NCI-H128 (cell line): ENCODE data around the gene CSF3R.
A peak's percentile ranks its signal among the peaks of the same experiment; 100 is the strongest.
"Not testable (repeated sequence)": the region's sequence is repeated elsewhere in the genome, so short reads cannot be mapped to it uniquely, and the experiment has no call there.

Experiments
- DNase-seq: peaks from one replicate; lab custom pipeline; 2025; ENCODE audit not compliant: unreplicated experiment; lab: John Stamatoyannopoulos, UW

Gene CSF3R

GRCh38 chr1:36484099-36484498, 1.4 kb upstream of the CSF3R start:
- DNase-seq = no peak

GRCh38 chr1:36481771-36482723, 666 bp downstream of the CSF3R start:
- no peak for DNase-seq

- no peak for DNase-seq
These were observed 1.6 kb downstream of the CSF3R start for GRCh38 chr1:36481091-36481490.

DNA sequence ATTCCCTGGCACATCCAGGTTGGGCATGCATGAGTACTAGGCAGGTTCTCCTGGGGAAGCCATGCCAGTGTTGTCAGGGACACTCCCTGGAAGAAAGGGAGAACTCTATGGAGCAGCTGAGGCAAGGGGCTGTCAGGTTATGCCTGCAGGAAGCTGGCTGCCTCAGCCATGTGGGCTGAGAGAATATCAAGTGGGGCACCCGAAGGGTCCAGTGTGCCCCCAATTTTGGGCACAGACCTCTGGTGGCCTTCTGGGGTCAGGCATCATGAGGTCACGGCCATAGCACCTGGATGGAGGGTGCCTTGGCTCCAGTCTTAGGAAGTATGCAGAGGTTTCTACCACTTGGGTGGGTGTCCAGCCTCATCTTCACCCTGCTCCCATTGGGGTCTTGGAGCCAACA, 2.6 kb downstream of the CSF3R start:
- no peak for DNase-seq

DNA sequence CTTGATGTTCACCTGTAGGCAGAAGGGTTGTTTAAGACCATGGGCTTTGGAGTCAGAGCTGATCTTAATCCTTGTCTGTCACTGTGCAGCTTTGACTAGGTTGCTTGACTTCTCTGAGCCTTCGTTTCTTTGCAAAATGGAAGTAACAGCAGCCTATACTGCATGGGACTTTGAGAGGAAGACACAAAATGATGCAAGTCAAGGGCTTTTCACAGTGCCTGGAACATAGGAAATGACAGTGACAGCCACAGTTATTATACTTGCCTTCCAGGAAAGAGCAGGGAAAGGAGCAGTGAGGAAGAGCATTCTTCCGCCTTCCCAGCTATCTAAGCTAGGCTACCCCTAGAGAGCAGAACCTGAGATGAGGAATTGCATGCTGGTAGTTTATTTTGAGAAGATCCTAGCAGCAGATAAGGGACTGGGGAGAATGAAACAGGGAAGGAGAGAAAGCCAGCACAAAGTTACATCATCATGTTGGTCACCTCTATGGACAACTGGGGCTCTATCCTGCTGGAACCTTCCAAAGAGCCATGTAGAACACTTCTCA, 3.1 kb downstream of the CSF3R start:
- no peak for DNase-seq

DNA sequence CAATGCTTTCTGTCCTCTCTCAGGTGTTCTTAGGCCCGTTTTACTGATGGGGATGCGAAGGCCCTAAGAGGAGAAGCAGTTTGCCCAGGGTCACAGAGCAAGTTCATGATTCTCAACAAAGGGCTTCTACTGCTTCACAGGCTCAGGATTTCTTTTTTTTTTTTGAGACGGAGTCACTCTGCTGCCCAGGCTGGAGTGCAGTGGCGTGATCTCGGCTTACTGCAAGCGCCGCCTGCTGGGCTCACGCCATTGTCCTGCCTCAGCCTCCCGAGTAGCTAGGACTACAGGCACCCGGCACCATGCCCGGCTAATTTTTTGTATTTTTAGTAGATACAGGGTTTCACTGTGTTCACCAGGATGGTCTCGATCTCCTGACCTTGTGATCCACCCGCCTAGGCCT, 5.1 kb downstream of the CSF3R start:
- not testable (repeated sequence) for DNase-seq

DNA sequence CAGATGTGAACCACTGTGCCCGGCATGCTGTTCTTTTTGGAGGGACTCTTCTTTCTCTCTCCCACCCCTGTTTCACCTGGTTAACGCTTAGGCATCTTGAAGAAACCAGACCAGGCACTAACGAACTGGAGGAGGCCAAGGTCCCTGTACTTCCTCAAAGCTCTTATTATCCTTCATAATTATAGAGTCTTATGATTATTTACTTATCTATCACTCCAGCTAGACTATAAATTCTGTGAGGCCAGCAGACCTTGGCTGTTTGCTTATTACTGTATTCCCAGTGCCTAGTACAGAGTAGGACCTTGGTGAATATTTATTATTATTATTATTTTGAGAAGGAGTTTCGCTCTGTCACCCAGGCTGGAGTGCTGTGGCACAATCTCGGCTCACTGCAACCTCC, 5.8 kb downstream of the CSF3R start:
- no peak for DNase-seq

DNA sequence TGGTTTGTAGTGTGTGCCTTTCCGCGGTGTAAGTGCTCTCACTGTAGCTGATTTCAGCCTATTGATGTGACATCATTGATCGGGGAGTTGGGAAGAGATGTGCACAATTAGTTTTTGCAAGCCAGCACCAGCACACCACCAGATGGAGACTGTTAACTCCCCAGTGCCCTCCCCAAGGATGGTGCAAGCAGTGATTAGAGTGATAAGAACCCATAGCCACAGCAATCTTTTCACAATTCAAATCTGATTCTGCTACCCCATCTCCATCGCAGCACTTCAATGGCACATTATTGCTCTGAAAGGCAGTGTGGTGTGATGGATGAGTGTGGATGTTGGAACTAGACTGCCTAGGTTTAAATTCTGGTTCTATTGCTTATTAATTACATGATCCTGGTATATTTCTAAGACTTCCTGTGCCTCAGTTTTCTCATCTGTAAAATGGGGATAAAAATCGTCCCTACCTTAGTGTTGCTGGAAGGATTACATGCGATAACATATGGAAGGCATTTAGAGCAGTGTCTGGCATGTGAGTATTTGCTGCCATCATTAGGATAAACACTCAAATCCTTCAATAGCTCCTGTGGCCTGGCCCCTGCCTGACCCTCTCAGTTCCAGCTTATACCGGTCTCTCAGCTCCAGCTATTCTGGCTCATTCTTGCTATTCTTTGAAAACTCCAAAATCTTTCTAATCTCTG, 6.7 kb downstream of the CSF3R start:
- DNase-seq = no peak

GRCh38 chr1:36475341-36475740, 7.4 kb downstream of the CSF3R start:
- no peak for DNase-seq

DNA sequence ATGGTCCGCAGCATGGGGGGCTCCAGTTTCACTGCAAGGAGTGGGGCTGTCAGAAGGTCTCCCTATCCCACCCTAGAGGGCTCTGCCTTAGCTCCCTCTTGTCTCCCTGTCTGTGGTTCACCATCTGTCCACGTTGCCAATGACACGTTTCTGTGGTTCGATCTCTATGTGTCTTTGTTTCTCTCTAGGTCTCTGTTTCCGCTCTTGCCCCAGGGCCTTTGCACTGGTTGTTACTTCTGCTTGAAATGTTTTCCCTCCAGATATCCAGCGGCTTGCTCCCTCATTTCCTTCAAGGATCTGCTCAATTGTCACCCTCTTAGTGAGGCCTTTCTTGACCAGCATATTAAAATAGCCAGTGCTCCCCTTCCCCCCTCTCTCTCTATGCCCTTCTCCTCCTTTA, 10.1 kb downstream of the CSF3R start:
- no peak for DNase-seq

- no peak for DNase-seq
These were observed 10.7 kb downstream of the CSF3R start for GRCh38 chr1:36471830-36472641.

DNA sequence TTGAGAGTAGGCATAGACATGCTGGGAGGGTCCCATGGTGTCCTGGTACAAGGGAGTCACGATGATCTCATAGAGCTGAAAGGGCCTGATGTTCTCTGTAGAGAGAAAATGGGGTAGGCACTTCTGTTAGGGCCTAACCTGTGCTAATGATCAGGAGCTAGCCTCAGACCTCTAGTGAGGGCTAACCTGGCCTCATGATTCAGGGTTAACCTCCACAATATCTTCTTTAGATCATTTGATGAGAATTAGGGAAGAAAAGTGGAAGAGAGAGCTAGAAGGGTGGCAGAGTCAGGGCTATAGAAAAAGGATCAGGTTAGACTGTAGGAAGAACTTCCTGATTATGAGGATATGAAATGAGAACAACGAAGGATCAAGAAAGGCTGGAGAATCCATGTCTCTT, 13.6 kb downstream of the CSF3R start:
- DNase-seq = no peak

DNA sequence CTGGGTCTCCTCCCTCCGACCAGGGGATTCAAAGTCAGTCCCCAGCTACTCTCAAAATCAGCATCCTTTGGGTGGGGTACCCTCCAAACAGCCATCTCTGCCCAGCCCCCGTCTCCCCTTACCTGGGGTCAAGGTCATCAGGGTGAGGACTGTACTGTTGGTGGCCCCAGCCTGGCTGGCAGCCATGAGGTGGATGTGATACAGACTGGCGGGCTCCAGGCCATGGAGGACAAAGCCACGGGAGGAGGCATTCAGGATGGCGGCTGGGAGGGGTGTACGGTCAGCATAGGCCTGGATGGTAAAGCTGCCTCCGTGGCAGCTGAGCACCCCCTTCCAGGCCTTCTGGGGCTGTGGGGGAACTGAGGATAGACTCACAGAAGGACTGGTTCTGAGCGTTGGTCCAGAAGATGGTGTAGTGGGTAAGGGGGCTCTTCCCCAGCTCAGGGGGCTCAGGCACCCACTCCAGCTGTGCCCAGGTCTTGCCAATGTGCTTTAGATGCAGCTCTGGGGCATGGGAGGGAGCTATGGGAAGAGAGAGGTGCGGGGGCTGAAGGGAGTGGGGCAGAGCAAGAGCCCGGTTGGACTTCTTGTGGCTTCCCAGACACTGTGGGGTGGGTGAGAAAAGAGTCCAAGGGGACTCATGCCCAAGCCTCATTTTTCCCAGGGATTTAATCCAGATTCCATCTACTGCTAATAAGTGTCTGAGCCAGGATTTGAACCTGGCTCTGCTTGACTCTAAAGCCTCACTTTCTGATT, 14.8 kb downstream of the CSF3R start:
- DNase-seq = no peak

- no peak for DNase-seq
These were observed 15.7 kb downstream of the CSF3R start for GRCh38 chr1:36467027-36467410.

GRCh38 chr1:36466370-36467026, 16.2 kb downstream of the CSF3R start:
- no peak for DNase-seq

DNA sequence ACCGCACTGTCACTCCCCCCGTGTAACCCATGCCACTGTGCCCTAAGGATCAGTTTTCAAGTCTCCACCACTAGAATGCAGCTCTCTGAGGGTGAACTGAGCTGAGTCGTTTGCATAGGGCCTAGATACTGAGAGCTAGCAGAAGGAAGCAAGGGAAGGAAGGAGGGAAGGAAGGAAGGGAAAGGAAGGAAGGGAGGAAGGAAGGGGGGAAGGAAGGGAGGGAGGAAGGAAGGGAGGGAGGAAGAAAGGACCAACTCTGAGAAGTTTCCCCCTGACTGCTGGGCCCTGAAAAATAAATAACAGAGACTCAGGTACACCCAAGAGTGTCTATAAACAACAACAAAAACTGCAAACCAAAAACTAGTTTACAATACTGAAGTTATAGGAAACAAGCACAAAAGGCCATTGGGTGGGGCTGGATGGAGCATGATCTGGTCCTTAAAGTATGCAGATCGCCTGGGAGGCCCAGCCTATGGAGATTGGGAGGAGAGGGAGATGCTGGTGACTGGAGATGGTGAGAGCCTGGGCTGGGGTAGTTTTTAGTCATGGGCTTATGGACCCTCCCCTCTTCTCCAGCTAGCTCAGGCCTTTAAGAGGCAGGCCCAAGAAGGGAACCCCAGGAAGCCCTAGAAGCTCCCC, 16.9 kb downstream of the CSF3R start:
- no peak for DNase-seq

- DNase-seq = no peak
These were observed 17.9 kb downstream of the CSF3R start for GRCh38 chr1:36464605-36465393.

GRCh38 chr1:36463803-36464604, 18.7 kb downstream of the CSF3R start, which contains the start of gene MRPS15:
Gene MRPS15 (minus strand): TSS chr1:36464384. CDS start chr1:36464275, 109 bp downstream.
- DNase-seq = peak; percentile 92
